Posterior cingulate gyrus (tissue), 11 donors: Measurements from ENCODE around the gene NDUFB11.

Source experiments
- DNase-seq, 10 donors: peaks; one replicate each; pipeline versions ENCODE4 v3.0.0 to v3.0.0-alpha.2; 2020 to 2021; ENCODE audit warnings: mixed read lengths in 3 of 10
- intact Hi-C: fragments of 100-400 bp; cut with DNase I; formaldehyde crosslinking; loops from one replicate; pipeline ENCODE4 v1.15.1; 2023

Gene NDUFB11

GRCh38 chrX:47144626-47145394 is at the start of gene NDUFB11, which contains the start of gene RBM10:
Gene NDUFB11, minus strand, starts transcription at chrX:47144702. Its CDS starts 23 bp downstream, at chrX:47144679.
Gene RBM10, plus strand, starts transcription at chrX:47145221. Its CDS starts 2,261 bp downstream, at chrX:47147482.
- peak; percentile 84 to 99 (median 90) for DNase-seq
- intact Hi-C loops, result no loop called here

DNA sequence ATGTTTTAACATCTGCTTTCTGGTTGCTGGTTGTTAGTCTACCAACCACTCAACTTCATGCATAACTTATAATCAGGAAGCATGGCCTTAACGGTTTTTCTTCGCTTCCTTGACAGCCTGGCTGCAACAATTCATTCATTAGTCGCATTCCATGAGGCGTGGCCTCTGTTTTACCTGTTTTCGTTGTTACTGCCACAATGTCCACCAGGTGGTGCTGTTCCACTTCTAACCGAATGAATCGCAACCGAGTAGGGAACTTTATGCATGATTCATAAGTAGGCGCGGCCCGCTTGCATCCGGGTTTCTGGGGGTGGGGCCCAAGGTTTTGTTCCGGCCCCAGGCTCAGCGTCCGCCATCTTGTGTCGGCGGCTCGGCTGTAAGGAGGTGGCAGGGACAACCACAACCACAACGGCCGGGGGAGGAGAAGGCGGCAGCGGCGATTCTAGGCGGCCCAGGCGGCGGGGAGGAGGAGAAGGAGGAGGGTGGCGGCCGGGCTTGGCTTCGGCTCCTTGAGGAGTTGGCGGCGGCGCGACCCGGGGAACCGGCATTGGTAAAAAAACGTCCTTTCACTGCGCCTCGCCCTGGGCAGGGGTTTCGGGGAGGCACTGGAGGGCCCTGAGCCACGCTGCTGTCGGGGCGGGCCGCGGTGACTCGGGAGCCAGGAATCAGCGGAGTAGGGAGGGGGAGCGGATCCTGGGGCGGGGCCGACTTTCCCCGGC is 49.1 kb upstream of the NDUFB11 start, which contains the start of gene UBA1:
Gene UBA1 (plus strand): TSS at position 355 of the 719 bp plus-strand sequence. CDS start 4,974 bp downstream, outside the sequence.
- intact Hi-C loops, result loop anchor here (1.0 kb wide), 1 partner anchor 24 kb away; no protein-coding TSS in a partner anchor
- DNase-seq, result peak; percentile 88 to 99 (median 96)

- intact Hi-C loops, result no loop called here
- DNase-seq, result peak in 1 of 10 donors; percentile 21
Measured at GRCh38 chrX:47191806-47192401, 47.4 kb upstream of the NDUFB11 start.

DNA sequence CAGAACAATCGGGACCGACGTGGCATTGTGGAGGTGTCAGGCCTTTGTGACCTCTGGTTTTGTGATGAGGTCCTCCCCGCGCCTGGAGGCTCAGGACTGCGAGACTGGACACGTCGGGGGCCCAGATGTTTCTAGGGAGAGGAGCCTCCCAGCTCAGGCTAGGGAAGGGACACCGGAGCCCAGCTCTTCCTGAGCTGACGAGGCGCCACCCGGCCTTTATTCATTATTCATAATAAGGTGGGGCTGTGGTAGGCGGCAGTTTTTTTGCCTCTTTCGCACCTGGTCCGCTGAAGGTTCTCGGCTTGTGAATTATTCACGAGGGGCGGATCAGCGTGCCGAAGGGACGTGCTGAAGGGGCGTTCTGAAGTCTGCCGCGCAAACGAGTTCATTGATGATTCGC is 46.8 kb upstream of the NDUFB11 start:
- intact Hi-C loops, result no loop called here
- DNase-seq, result peak in 2 of 10 donors; percentile 59 to 61

GRCh38 chrX:47190445-47191269 is 46.2 kb upstream of the NDUFB11 start:
- intact Hi-C loops, result no loop called here

DNA sequence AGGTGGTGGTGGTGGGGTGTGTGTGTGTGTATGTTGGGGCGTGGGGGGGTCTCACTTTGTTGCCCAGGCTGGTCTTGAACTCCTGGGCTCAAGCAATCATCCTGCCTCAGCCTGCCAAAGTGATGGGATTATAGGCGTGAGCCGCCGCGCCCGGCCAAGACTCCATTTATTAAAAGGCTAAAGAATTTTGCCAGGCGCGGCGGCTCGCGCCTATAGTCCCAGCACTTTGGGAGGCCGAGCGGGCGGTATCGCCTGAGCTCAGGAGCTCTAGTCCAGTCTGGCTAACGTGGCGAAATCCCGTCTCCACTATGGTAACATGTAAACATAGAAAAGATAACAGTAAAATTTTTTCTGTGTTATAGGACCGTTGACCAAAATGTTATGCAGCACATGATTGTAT is 45.4 kb upstream of the NDUFB11 start:
- intact Hi-C loops, result no loop called here
- peak in 2 of 10 donors; percentile 60 to 75 for DNase-seq

More at GRCh38 chrX:47190445-47191269, 46.2 kb upstream of the NDUFB11 start:
- peak; percentile 82 to 99 (median 90) for DNase-seq

GRCh38 chrX:47187106-47187677 is 42.7 kb upstream of the NDUFB11 start:
- intact Hi-C loops, result no loop called here

GRCh38 chrX:47186096-47186740 is 41.7 kb upstream of the NDUFB11 start:
- peak in 3 of 10 donors; percentile 60 to 81 (median 69) for DNase-seq
- intact Hi-C loops, result no loop called here

More at GRCh38 chrX:47187106-47187677, 42.7 kb upstream of the NDUFB11 start:
- DNase-seq, result peak in 2 of 10 donors; percentile 30 to 74

DNA sequence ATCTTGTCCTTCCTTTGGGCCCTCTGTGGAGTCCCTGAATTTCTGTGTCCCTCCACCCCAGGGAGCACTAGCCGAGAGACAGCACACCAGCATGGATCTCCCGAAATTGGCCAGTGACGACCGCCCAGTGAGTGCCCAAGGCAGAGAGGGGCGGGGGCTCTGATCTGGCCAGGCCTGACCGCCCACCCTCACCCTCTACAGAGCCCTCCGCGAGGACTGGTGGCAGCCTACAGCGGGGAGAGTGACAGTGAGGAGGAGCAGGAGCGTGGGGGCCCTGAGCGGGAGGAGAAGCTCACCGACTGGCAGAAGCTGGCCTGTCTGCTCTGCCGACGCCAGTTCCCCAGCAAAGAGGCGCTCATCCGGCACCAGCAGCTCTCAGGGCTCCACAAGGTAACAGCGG is 40.7 kb upstream of the NDUFB11 start:
- intact Hi-C loops, result no loop called here
- peak in 3 of 10 donors; percentile 59 to 77 (median 76) for DNase-seq

GRCh38 chrX:47184486-47184885 is 40.0 kb upstream of the NDUFB11 start:
- intact Hi-C loops, result no loop called here
- DNase-seq, result peak in 2 of 10 donors; percentile 15 to 18

DNA sequence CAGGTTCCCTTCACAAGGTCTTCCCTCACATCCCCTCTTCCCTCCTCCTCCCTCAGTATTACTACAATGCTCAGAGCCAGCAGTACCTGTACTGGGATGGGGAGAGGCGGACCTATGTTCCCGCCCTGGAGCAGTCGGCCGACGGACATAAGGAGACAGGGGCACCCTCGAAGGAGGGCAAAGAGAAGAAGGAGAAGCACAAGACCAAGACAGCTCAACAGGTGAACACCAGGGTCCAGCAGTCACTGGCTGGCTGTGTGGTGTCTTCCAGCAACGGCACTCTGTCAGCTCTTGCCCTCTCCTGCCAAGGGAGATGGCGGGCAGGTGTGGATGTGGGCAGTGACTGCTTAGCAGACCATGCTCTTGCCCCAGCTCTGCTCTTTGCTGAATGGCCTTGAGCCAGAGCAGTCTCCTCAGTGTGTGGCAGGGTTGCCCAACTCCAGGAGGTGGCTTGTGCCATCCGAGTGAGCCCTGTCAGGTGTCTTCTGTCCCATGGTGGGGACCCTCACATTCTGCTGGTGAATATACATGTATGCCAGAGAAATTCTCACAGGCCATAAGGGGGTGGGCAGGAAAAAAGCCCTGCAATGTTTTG is 37.7 kb upstream of the NDUFB11 start:
- peak in 3 of 10 donors; percentile 35 to 67 (median 46) for DNase-seq
- intact Hi-C loops, result no loop called here

GRCh38 chrX:47181301-47181700 is 36.8 kb upstream of the NDUFB11 start:
- DNase-seq, result peak in 3 of 10 donors; percentile 54 to 67 (median 67)
- intact Hi-C loops, result no loop called here

DNA sequence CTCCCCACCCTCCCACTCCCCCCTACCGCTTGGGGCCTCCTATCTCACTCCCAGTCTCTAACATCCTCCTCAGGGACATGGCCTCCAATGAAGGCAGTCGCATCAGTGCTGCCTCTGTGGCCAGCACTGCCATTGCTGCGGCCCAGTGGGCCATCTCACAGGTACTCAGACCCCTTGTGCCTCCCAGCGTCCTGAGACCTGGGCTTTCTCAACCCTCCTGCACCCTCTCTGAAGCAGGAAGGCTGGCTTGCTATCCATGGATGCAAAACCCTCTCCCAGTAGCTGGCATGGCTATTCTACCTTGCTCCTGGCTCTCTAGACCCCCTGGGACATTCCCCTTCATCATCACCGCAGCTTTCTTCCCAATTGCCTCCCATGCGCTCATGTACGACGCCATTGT is 35.8 kb upstream of the NDUFB11 start:
- peak in 3 of 10 donors; percentile 3 to 30 (median 29) for DNase-seq
- intact Hi-C loops, result no loop called here

GRCh38 chrX:47179928-47180255 is 35.4 kb upstream of the NDUFB11 start:
- peak in 3 of 10 donors; percentile 47 to 84 (median 50) for DNase-seq
- intact Hi-C loops, result no loop called here

GRCh38 chrX:47179221-47179927 is 34.9 kb upstream of the NDUFB11 start:
- DNase-seq, result peak in 9 of 10 donors; percentile 32 to 95 (median 62)
- intact Hi-C loops, result no loop called here

DNA sequence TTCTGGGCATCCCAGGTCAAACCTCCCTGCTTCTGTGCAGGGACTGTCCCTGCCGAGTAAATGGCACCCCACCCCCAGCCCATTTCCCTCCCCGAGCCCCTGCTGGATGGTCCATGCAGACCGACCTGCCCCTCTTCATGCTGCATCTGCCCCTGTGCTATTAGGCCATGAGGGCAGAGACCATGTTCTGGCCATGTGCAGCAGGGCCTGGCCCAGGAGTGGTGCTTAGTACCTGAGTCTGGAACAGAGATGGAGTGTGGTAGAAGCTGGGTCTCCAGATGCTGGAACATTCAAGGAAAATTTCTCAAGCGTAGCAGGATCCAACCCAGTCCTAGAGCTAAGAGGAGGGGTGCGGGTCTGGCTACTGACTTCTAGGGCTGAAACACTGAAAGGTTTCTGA is 33.8 kb upstream of the NDUFB11 start:
- peak in 3 of 10 donors; percentile 54 to 56 (median 55) for DNase-seq
- intact Hi-C loops, result no loop called here

DNA sequence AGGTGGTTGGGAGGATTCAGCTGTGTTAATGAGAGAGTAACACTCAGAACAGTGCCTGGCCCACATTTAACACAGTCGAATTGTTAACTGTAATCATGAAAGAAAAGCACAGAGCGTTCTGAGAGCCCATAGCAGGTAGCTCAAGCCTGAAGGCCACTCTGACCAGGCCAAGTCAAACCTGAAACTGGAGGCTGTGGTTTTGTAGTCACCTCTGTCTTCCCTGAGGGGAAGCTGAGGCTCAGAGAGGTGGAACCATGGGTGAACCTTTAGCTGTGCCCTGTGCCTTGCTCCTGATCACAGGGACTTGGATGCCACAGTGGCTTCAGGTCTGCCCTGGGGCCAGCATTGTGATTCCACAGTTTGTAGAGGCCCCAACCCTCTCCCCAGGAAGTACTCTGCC is 32.6 kb upstream of the NDUFB11 start:
- intact Hi-C loops, result no loop called here
- DNase-seq, result peak in 3 of 10 donors; percentile 29 to 38 (median 35)
